Upper lobe of right lung (tissue), 1 donor: ENCODE measurements around the gene ITGAX. TPM values are rescaled to one million over a fixed set of nuclear protein-coding genes. Genes with fewer than 3 reads are reported as not detected.

ENCODE experiments used
- ATAC-seq: fragments of 200-7000 bp; cut with Tn5 transposase; one replicate; pipeline ENCODE4 v1.9.1; 2020; ENCODE audit warnings: mild to moderate bottlenecking, moderate library complexity
- DNase-seq: peaks from one replicate; pipeline ENCODE4 v3.0.0-alpha.2; 2020
- H3K27ac ChIP-seq: fragments of 200-600 bp; one replicate; pipeline ENCODE4 v1.8.0; 2022
- H3K27me3 ChIP-seq: fragments of 200-600 bp; one replicate; pipeline ENCODE4 v1.8.0; 2022; ENCODE audit warnings: mild to moderate bottlenecking
- H3K36me3 ChIP-seq: fragments of 200-600 bp; one replicate; pipeline ENCODE4 v1.8.0; 2022
- H3K4me1 ChIP-seq: fragments of 200-600 bp; one replicate; pipeline ENCODE4 v1.8.0; 2022
- H3K4me3 ChIP-seq: fragments of 200-600 bp; one replicate; pipeline ENCODE4 v1.8.0; 2022; ENCODE audit warnings: mild to moderate bottlenecking
- H3K9me3 ChIP-seq: fragments of 200-600 bp; one replicate; pipeline ENCODE4 v1.8.0; 2022
- intact Hi-C: fragments of 100-400 bp; cut with DNase I; formaldehyde crosslinking; loops from one replicate; pipeline ENCODE4 v1.11.0; 2022
- total RNA-seq: library from RNA; stranded (reverse); fragmentation: NEBNext Ultra II Directional; extraction: Animal tissue kit (Norgen Biotek cat#: 25700); gene quantifications from one replicate; pipeline ENCODE4 v1.2.1, GENCODE V29; 2021
- TF ChIP-seq, protein P1 (sequence below): fragments of 200-600 bp; IDR thresholded peaks from one replicate; pipeline ENCODE4 v1.8.0; 2022; ENCODE audit warnings: antibody characterized with exemption
- donor health status: DM: no; HTN: yes; CAD: no; lungs with severe emphysema.

The ITGAX gene
- total RNA-seq, 1 donor from 2014 or later = 184 TPM

DNA sequence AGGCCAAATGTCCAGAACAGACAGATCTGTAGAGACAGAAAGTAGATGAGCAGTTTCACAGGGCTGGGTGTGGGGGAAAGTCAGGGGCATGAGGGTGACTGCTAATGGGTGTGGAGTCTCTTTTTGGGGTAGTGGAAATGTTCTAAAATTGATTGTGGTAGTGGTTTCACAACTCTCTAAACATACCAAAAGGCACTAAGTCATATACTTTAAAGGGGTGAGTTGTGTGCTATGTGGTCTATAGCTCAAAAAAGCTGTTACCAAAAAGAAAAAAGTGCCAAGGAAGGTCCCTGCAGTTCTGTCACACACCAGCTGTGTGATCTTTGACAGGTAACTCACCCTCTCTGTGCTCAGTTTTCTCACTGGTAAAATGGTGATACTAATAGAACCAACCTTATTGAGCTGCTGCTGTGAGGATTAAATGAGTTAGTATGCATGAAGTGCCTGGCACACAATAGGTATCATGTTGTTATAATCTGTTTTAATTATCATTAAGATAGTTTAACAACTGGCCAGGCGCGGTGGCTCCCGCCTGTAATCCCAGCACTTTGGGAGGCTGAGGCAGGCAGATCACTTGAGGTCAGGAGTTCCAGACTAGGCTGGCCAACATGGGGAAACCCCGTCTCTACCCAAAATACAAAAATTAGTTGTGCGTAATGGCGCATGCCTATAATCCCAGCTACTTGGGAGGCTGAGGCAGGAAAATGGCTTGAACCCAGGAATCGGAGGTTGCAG is 10.3 kb downstream of the ITGAX start:
- DNase-seq = no peak
- H3K9me3 ChIP-seq = no peaks in the 10 kb centered on the region
- H3K36me3 ChIP-seq = no peaks in the 10 kb centered on the region
- intact Hi-C loops = no loop called here
- ATAC-seq = no peak
- H3K4me3 ChIP-seq = no peak overlapping the region
- H3K27ac ChIP-seq = no peak overlapping the region
- TF ChIP-seq, protein P1, sequence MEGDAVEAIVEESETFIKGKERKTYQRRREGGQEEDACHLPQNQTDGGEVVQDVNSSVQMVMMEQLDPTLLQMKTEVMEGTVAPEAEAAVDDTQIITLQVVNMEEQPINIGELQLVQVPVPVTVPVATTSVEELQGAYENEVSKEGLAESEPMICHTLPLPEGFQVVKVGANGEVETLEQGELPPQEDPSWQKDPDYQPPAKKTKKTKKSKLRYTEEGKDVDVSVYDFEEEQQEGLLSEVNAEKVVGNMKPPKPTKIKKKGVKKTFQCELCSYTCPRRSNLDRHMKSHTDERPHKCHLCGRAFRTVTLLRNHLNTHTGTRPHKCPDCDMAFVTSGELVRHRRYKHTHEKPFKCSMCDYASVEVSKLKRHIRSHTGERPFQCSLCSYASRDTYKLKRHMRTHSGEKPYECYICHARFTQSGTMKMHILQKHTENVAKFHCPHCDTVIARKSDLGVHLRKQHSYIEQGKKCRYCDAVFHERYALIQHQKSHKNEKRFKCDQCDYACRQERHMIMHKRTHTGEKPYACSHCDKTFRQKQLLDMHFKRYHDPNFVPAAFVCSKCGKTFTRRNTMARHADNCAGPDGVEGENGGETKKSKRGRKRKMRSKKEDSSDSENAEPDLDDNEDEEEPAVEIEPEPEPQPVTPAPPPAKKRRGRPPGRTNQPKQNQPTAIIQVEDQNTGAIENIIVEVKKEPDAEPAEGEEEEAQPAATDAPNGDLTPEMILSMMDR = no peak
- no peaks in the 10 kb centered on the region for H3K4me1 ChIP-seq
- no peaks in the 10 kb centered on the region for H3K27me3 ChIP-seq

DNA sequence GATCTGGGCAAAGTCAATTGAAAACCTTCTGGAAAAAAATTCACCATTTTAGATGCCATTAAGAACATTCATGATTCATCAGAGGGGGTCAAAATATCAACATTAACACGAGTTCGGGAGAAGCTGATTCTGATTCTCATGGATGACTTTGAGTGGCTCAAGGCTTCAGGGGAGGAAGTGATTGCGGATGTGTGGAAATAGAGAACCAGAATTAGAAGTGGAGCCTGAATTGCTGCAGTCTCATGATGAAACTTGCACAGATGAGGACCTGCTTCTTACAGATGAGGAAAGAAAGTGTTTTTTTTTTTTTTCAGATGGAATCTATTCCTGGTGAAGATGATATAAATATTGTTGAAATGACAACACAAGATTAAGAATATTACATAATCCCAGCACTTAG is 12.9 kb downstream of the ITGAX start:
- Histone ChIP-seq H3K36me3 (no peaks in the 10 kb centered on the region), H3K27me3 (no peaks in the 10 kb centered on the region), H3K4me1 (no peaks in the 10 kb centered on the region), H3K9me3 (no peaks in the 10 kb centered on the region), H3K27ac (no peak overlapping the region), H3K4me3 (no peak overlapping the region)
- DNase-seq (no peak), ATAC-seq (peak; percentile 74)
- intact Hi-C loops = no loop called here
- TF ChIP-seq, protein P1 = no peak

DNA sequence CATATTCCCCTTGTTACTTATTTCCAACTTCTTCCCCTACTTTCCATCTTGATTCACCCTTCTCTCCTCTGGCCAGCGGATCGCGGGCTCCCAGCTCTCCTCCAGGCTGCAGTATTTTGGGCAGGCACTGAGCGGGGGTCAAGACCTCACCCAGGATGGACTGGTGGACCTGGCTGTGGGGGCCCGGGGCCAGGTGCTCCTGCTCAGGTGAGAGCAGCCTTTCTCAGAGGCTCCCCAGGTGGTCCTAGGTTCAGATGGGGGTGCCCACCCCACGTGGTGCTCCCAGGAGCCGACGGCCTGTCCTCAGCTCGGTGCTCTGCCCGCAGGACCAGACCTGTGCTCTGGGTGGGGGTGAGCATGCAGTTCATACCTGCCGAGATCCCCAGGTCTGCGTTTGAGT is 16.0 kb downstream of the ITGAX start:
- H3K4me3 ChIP-seq = no peak overlapping the region
- intact Hi-C loops = no loop called here
- no peak overlapping the region for H3K27ac ChIP-seq
- DNase-seq (no peak), ATAC-seq (no peak)
- no peaks in the 10 kb centered on the region for H3K36me3 ChIP-seq
- H3K27me3 ChIP-seq = no peaks in the 10 kb centered on the region
- TF ChIP-seq, protein P1 = no peak
- no peaks in the 10 kb centered on the region for H3K9me3 ChIP-seq
- H3K4me1 ChIP-seq = no peaks in the 10 kb centered on the region

DNA sequence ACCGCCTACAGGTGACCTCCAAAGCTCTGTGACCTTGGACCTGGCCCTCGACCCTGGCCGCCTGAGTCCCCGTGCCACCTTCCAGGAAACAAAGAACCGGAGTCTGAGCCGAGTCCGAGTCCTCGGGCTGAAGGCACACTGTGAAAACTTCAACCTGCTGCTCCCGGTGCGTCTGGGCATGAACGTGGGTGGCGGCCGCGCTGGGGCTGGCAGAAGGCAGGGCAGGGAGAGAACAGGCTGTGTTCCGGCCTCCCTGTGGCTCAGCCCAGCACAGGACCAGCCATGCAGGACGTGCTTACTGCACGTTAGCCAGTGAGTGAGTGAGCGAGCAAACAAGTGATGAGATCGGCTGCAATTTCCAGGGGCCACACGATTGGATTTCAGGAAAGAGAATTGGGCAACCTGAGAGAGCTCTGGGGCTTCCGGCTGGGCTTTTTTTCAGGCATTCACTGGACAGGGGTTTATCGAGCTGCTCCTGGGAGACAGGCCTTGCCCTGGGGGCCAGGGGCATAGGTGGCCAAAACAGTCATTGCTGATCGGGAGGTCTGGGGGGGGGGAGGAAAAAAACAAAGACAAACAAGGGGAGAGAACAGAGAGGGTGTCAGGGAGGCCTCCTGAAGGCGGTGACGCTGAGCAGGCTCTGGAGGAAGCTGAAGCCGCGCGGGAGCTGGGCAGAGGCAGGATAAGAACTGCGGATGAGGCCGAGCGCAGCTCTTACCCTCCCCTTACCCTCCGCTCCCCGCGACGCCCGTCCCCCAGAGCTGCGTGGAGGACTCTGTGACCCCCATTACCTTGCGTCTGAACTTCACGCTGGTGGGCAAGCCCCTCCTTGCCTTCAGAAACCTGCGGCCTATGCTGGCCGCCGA is 16.9 kb downstream of the ITGAX start:
- Histone ChIP-seq H3K27ac (no peak overlapping the region), H3K4me1 (no peaks in the 10 kb centered on the region), H3K4me3 (no peak overlapping the region), H3K9me3 (no peaks in the 10 kb centered on the region), H3K36me3 (no peaks in the 10 kb centered on the region), H3K27me3 (no peaks in the 10 kb centered on the region)
- TF ChIP-seq, protein P1 = no peak
- no peak for DNase-seq
- ATAC-seq = no peak
- intact Hi-C loops = no loop called here

DNA sequence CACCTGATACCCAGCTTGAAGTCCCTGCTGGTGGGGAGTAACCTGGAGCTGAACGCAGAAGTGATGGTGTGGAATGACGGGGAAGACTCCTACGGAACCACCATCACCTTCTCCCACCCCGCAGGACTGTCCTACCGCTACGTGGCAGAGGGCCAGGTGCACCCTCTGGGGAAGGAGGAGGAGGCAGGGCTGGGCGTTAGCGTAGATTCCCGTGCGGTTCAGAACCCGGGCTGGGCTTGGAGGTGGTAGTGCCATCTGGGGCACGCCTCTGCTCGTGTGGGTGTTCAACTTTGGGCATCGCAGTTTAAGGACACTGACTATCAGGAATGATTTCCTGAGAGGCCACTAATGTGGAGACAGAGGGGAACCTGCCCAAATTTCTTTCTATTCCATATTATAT is 18.3 kb downstream of the ITGAX start:
- TF ChIP-seq, protein P1 = no peak

More for the DNA sequence above, 18.3 kb downstream of the ITGAX start:
- intact Hi-C loops = no loop called here
- Histone ChIP-seq H3K4me3 (no peak overlapping the region), H3K27me3 (no peaks in the 10 kb centered on the region), H3K9me3 (no peaks in the 10 kb centered on the region), H3K4me1 (no peaks in the 10 kb centered on the region), H3K36me3 (no peaks in the 10 kb centered on the region), H3K27ac (no peak overlapping the region)
- DNase-seq = no peak
- ATAC-seq = no peak
